Stromal cell of bone marrow (primary cell): ENCODE measurements around the gene POLR2C.
A peak's percentile ranks its signal among the peaks of the same experiment; 100 is the strongest.

Experiments used
- DNase-seq: peaks from one replicate; pipeline ENCODE4 v3.0.0-alpha.2; 2012; ENCODE audit warnings: low read depth

Gene POLR2C

DNA sequence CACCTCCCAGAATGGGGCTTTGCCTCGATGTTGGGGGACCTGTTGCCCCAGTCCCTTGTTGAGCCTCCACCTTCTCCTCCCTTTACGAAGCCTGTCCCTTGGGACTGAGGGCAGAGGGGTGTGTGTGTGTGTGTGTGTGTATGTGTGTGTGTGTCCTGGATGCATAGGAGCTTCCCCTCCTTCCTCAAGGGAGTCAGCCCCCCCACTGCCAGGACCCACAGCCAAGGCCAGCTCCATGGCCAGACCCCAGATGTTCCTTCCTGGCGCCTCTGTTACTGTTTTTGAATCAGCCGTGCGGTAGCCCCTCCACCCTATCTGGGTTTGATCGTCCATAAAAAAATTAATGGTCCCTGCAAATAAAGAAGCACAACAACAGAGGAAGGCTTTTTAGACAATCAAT is 41.5 kb downstream of the POLR2C start:
- no peak for DNase-seq

DNA sequence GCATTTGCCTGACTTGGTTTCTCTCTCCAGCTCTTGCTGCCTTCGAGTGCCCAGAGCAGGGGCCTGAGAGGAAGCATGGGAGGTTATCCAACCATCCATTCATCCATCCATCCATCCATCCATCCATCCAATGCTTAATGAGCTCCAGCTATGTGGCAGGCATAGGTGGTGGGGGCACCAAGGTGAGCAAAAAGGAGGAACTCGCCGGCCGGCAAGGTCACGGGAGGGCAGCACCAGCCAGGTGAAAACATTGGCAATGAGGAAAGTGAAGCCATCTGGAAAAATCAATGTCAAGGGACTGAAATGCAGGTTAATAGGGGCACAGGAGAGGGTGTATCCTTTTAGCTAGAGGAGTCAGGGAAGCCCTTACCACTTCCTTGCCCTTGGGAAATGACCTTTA is 42.0 kb downstream of the POLR2C start:
- no peak for DNase-seq

DNA sequence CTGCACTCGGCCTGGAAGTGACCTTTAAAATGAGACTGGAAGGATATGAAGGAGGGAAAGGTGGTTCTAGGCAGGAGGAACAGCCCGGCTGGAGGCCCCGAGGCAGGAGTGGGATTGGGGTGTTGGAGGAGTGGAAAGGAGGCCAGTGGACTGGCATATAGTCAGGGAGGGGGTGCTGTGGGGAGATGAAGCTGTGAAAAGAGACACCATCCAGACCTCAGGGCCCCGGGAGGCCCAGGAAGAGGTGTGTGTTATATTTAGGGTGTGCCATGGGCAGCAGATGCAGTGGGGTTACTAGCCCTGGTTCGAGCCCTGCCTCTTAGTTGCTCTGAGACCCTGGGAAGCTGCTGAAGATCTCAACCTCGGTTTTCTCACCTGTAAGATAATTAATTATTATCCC is 42.7 kb downstream of the POLR2C start:
- DNase-seq, result no peak

DNA sequence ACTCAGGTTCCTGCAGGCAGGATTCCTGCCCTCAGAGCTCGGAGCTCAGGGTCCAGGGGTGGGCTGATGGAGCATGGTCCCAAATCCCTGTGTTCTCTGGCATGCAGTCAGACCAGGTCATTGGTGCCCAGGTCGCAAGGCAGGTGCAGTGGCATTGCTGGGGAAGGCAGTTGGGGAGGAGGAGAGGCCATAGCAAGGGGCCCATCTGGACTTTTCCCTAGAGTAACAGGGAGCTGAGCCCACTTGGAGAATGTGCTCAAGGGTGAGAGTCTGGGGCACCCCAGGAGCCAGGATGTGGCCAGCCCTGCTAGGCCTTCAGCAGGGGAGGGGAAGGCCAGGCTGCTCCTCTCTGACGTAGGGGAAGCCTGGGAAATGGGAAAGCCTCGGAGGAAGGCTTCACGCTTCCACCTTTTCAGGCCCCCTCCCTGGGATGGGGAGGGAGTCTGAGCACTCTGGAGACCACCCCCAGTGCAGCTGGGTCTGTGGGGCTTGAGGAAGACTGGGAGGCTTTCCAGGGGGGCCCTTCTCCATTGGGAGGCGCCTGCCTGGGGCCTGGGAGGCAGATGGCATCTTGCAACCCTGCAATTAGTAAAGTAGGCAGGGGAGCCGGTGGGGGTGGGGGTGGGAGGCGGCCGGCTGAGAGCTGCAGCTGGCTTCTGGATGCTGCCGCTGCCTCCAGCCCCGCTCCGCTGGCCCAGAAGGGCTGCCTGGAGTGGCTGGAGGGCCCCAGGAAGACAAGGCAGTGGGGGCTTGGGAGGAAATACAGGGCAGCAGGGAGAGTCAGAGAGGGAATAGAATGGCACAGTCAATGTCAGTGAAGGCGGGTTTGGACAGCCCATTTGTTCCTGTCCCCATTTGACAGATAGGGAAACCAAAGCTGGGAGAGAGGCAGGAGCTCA is 44.9 kb downstream of the POLR2C start:
- no peak for DNase-seq

DNA sequence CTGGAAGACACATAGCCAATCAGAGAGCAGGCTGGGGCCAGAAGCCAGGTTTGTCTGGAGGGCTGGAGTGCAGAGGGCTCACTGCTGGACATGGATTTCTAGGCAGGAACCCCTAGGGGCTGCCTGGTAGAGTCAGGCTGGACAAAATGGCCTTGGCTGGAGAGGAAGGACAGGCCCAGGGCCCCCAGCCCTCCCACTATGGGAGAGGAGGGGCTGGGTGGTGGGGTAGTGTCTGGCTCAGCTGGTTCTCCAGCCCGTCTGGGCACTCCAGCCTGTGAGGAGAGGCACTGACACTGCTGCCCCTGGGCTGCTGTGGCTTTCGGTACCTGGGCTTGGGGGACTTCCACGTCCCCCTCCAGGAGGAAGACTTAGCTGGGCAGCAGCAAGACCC is 45.6 kb downstream of the POLR2C start:
- no peak for DNase-seq

DNA sequence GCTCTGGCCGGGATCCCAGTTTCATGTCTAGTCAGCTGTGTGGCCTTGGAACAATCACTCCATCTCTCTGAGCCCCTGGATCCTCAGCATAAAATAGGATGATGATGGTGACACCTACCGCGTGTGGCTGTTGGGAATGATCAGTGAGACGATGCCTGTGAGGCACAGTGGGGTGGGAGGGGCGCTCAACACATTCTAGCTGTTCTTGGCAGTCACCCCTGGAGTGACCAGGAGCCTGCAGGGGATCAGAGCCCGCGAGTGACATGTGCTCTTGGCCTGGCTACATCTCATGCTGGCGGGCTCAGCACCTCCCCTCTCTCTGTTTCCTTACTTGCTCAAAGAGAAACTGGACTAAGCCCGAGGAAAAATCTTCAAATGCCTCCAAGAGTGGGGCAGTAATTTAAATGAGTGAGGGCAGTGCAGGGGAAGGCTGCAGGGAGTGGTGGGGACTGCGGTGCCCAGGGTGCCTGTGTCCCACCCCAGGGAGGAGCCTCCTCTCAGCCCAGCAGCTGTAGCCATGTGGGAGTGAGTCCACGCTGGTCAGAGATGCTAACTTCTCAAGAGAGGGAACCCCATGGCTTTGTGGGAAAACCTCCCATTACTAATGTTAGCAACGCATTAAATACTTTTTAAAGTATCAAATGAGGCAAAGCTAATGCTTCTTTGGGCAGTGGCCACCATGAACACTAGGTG is 46.9 kb downstream of the POLR2C start:
- DNase-seq, result no peak

DNA sequence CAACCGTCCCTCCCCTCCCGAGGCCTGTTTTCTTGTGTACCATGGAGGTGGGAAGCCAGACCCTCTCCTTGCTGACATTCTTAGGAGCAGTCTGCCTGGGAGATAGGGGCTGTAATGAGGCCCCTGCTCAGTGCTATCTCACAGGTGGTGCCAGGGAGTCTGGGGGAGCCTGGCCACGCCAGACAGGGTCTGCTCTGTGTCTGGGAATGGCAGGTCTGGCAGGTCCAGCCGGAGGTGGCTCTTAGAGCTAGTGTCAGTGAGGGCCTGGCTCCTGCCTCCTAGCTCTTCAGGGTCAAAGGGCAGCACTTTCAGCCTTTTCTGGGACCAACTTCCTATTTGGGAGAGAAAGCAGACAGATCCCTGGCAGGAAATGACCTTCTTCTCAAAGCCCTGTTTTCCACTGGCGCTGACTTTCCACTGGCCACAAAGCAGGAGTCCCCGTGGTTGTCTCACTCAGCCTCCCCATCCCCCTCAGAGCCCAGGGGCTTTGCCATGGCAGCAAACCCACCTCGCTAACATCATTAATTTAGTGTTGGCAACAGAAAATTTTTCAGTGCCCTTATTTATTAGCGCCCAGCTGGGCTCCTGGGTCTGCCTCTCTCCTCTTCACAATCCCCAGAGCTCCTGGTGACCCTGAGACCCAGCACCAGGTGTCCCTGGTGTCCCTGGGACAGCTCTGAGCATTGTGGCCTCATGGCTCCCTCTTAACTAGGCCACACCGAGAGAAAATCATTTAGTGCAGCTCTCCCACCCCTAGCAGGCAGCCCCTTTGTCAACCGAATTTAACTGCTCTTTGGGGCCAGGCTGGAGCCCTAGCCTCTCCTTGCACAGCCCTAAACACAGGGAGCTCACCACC is 47.8 kb downstream of the POLR2C start:
- no peak for DNase-seq

DNA sequence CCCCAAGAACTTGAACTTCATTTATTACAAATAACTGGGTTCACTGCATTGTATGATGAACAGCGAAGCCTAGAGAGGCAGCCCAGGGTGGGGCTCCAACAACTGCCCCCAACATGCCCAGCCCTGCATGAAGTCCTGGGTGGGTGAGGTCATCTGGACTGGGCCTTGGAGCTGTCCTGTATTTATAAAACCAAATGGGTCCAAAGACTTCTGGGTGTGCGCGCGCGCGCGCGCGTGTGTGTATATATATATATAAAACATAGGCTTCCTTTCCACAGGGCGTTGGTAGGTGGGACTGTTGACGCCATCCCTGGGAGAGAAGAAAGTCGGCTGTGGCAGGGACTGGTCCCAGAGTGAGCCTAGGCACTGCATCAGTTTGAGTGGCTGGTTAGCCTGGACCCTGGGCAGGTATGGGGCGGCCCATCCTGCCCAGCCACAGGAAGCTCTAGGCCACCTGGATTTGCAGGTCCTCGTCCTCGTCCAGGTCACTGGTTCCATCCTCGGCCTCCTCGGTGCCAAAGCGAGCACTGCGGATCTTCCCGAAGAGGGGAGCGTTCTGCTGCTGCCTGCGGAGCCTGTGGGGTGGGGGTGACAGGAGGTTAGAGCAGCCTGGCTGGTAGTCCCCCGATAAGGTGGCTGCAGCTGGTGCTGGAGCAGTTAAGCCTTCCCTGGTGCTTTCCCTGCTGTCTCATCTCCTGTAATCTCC is 50.0 kb downstream of the POLR2C start:
- DNase-seq, result no peak

DNA sequence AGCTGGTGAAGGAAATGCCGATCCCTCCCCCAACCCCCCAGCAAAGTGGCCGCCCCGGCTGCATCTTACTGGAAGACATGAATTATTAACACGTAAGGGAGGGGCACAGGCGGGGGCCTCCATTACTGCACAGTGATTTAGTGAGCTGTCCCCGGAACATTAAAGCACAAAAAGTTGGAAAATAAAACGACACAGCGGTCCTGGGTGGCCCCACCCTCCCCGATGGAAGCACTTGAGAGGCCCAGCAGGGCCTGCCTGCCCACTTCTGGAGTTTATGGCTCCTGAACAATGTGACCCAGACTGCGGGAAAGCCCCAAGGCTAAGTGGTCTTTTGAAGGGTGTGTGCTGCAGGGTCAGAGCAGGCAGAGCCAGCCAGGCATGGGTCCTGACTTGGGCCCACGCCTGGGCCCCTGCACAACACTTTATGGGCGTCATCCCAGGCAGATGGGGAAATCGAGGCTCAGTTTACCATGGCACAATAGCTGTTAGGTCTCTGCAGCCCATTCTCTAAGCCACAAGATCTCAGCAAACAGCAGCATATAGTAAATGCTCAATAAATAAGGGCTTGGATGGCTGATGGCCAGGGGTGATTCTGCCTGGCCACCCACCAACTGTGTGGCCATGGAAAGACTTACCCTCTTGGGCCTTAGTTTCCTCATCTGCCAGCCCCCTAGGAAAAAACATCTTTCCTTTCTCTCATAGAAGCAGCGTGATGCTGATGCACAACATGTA is 51.1 kb downstream of the POLR2C start:
- DNase-seq, result no peak

DNA sequence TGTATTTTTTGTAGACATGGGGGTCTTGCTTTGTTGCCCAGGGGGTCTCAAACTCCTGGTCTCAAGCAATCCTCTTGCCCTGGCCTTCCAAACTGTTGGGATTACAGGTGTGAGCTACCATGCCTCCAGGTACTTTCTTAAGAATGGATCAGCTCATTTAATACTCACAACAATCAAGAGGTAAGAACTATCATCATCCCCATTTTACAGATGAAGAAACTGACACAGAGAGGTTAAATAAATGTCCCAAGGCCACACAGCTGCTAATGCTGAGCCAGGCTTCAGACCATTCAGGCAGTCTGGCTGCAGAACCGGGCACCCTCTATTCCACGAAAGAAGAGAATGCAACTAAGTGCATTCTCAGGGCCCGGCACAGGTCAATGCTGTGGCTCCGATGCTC is 51.9 kb downstream of the POLR2C start:
- DNase-seq, result no peak

DNA sequence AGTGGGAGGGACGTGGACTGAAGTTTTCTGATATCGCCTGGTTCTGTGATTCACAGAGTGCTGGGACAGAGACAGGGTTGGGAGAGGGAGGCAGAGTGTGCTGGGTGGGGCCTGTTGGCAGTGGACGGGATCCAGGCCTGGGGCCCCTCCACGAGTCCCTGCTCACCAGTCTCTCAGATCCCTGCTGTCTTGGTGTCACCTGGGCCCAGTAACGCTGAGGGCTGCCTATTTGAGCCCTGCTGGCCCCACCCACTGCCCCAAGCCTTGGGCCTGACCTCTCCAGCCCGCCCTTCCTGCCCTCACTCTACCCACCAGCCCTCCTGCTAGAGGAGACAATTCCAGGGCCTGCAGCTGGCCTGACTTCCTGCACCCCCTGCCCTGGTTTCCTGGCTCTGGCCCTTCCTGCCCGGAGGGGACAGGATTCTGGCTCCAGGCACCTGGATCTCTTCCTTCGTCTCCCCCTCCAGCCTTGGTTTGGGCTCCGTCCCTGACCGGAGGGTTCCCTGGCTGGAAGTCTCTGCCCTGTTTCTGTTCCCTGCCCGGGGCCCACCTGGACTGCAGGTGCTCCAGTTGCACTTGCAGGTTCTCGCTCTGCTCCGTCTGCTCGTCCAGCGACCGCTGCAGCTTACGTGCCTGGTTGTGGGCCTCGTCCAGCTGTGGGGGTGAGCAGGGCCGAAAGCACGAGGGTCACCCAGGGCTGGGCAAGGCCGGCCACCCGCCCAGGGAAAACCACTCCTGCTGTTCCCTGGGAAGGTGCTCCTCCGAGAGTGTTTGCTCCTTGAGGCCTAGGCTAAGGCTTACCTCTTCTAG is 52.5 kb downstream of the POLR2C start:
- DNase-seq, result no peak

DNA sequence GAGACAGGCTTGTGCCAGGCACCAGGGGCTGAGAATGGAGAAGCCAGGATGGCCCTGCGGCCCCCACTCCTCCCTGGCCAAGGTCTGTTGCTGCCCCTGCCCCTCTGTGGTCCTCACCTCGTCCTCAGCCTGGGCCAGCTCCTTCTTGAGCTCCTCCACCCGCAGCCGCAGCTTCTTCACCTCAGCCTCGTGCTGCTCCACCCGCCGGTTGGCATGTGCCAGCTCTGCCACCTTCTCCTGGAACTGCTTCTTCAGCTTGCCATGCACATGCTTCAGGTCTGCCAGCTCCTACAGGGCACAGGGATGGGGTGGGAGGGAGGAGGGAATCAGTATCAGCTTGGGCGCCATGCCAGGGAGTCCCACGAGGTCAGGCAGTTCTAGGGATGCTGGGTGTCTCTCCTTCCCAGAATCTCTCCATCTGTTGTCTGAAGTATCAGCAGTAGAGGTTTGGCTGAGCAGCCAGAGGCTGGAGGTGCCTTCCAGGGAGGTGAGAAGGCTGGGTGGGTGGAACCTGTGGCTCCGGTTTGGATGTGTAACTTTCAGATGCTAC is 53.8 kb downstream of the POLR2C start:
- DNase-seq, result no peak

DNA sequence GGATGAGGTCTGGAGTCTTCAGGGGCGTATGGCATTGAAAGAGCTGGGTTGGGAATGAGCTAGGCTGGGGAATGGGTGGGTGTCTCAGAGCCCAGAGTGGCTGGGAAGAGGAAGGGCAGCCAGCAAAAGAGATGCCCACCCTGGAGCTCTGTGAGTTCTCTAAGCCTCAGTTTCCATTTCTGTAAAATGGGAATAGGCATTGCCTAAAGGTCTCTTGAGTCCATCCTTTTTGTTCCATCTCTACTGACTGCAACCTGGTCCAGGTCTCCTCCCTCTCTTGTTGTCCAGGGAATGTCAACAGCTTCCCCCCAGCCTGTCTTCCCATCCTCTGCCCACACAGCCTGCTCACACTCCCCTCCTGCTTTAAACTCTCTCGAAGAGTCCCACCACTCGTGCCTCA is 54.3 kb downstream of the POLR2C start:
- no peak for DNase-seq

DNA sequence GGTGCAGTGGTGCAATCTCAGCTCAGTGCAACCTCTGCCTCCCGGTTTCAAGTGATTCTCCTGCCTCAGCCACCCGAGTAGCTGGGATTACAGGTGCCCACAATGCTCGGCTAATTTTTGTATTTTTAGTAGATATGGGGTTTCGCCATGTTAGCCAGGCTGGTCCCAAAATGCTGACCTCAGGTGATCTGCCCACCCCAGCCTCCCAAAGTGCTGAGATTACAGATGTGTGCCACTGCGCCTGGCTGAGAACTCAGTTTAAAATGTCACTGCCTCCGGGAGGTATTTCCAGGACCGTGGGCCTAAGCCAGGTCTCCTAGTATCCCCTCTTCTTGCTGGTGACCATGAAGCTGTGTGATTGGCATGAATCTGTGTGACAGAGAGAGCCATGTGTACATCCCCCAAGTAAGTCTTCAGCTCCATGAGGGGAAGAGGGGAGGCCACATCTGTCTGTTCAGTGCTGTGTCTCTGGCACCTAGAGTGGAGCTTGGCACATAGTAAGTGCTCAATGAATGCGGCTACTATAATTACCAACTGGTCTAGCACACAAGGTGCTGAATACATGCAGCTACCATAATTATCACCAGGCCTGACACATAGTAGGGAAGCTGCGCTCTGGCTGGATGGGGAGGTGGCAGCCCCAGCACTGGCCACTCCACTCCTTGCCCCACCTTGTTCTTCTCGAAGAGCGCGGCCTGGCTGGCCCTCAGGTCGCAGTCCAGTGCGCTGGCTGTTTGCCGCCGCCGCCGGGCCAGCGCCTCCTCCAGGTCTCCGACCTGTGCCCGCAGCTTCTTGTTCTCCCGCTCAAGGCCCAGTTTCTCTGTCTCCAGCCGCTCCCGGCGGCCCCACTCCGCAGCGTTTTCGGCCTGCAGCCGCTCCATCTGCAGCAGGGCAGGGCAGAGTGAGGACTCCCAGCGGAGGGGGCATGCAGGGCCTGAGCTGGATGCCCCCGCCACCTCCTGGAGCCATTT is 55.2 kb downstream of the POLR2C start:
- no peak for DNase-seq

DNA sequence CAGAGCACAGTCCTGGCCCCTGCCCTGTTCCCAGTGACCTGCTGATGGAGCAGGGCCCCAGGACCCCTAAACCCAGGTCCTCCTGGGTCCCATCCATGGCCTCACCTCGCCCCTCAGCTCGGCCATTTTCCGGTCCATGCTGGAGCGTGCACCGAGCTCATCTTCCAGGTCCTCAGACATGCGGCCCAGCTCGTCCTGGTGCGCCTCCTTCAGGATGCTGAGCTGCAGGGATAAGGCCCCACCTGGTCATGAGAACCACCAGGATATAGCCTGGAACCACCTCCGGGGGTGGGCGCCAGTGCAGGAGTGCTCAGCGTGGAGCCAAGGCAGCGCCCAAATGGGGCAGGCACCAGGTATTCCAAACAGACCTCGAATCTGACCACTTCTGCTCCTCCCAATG is 56.0 kb downstream of the POLR2C start:
- DNase-seq, result no peak

DNA sequence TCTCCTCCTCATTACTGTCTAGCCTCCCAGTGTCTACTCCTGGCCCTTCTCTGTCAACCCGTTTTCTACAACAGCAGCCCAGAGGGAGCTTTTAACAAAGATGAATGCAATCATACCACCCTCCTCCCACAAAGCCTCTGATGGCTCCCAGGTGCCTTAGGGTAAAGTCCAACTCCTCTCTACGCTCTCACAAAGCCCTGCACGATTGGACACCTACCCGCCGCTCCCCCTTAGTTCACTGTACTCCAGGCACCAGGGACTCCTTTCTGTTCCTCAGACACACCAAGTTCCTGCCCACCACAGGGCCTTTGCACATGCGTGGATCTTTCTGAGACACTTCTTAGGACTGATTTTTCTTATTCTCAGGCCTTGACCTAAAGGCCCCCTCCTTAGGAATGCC is 56.4 kb downstream of the POLR2C start:
- DNase-seq, result no peak

DNA sequence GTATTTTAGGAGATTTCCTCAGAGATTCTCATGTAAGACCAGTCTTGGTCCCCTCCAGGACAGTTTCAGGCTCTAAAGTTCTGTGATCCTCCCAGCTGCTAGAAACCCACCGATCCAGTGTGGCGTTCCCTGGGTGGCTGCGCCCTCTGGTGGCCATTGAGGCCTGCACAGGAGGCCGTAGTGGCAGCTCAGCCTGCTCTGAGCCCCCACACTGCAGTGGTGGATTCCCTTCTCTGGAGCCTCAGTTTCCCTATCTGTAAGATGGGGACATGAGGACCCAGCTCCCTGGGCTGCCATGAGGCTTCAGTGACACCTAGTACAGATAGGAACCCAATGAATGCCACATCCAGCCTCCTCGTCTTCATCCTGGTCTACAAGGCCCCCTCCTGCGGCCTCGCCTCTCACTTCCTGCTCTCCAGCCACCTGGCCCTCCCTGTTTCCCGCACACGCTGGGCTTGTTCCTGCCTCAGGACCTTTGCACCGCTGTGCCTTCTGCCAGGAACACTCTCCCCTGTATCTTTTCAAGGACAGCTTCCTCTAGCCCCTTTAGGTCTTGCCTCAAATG is 57.4 kb downstream of the POLR2C start:
- DNase-seq, result peak; percentile 28
